Measurements from ENCODE around the gene FAIM2.

GRCh38 chr12:49843411-49843810 is 60.3 kb downstream of the FAIM2 start:
- TF ChIP-seq EP300 (IDR thresholded peaks at IDR 0.05; ENCODE audit: borderline replicate concordance in 1 of 2, control insufficient read depth in 1 of 2, low read depth in 2 of 2, low read length in 2 of 2), result no peak
- TF ChIP-seq ELK1 (IDR thresholded peaks at IDR 0.05; ENCODE audit: low read depth, low read length), result no peak
- TF ChIP-seq, protein P1, sequence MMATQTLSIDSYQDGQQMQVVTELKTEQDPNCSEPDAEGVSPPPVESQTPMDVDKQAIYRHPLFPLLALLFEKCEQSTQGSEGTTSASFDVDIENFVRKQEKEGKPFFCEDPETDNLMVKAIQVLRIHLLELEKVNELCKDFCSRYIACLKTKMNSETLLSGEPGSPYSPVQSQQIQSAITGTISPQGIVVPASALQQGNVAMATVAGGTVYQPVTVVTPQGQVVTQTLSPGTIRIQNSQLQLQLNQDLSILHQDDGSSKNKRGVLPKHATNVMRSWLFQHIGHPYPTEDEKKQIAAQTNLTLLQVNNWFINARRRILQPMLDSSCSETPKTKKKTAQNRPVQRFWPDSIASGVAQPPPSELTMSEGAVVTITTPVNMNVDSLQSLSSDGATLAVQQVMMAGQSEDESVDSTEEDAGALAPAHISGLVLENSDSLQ (IDR thresholded peaks at IDR 0.05), result no peak
- TF ChIP-seq CTCF (IDR thresholded peaks at IDR 0.05 in 2 of 3, conservative IDR thresholded peaks at IDR 0.05 in 1 of 3; ENCODE audit: control insufficient read depth in 2 of 3, extremely low read depth in 1 of 3, insufficient read depth in 1 of 3, low read depth in 3 of 3, low read length in 3 of 3), result no peak
- TF ChIP-seq MTA2 (IDR thresholded peaks at IDR 0.05; ENCODE audit: low read depth), result no peak
- no peak for TF ChIP-seq HDAC2 (IDR thresholded peaks at IDR 0.05)
- no peak for TF ChIP-seq SIN3A (IDR thresholded peaks at IDR 0.05; ENCODE audit: low read depth, low read length)
- no peak for TF ChIP-seq KLF5 (IDR thresholded peaks at IDR 0.05; ENCODE audit: partially characterized antibody)

Measured in GM12878 (cell line).